OCI-LY3 (cell line): ENCODE results near the gene CEP131.

ENCODE experiments used
- CTCF ChIP-seq: fragments of 200-600, 300-600 bp; sonication (generic); IDR thresholded peaks from 2 replicates; pipeline ENCODE4 v1.5.1; 2014; ENCODE audit warnings: antibody characterized with exemption, low read length, low read depth
- EZH2phosphoT487 ChIP-seq: fragments of 200-600 bp; shearing (Covaris generic); IDR thresholded peaks from 2 replicates; pipeline ENCODE4 v1.6.1; 2018; ENCODE audit warnings: antibody characterized with exemption, mixed run types, low read depth

GRCh38 chr17:81198826-81199481 is 23.8 kb downstream of the CEP131 start:
- TF ChIP-seq EZH2phosphoT487 = no peak
- no peak for TF ChIP-seq CTCF
